Mucosa of rectum (tissue), 2 donors: ENCODE results near the gene WWTR1.

Experiments used
- H3K27ac ChIP-seq, 2 donors: one replicate each; pipeline ENCODE4 v1.7.0; 2013; ENCODE audit warnings: inconsistent platforms in 2 of 2, low read depth in 2 of 2, low read length in 2 of 2
- H3K27me3 ChIP-seq, 2 donors: one replicate each; pipeline ENCODE4 v1.7.0; 2013; ENCODE audit warnings: low read length in 2 of 2; ENCODE audit not compliant: control insufficient read depth in 2 of 2, insufficient read depth in 2 of 2
- H3K36me3 ChIP-seq, 2 donors: one replicate each; pipeline ENCODE4 v1.7.0; 2013; ENCODE audit warnings: low read length in 2 of 2; ENCODE audit not compliant: control insufficient read depth in 2 of 2, insufficient read depth in 2 of 2
- H3K4me1 ChIP-seq, 2 donors: one replicate each; pipeline ENCODE4 v1.7.0; 2013; ENCODE audit warnings: low read length in 2 of 2, mild to moderate bottlenecking in 1 of 2; ENCODE audit not compliant: control insufficient read depth in 2 of 2, insufficient read depth in 2 of 2
- H3K4me3 ChIP-seq, 2 donors: one replicate each; pipeline ENCODE4 v1.7.0; 2013; ENCODE audit warnings: low read length in 2 of 2
- H3K9ac ChIP-seq, 2 donors: one replicate each; pipeline ENCODE4 v1.7.0; 2013; ENCODE audit warnings: low read length in 2 of 2, low read depth in 1 of 2, mild to moderate bottlenecking in 1 of 2
- H3K9me3 ChIP-seq, 2 donors: one replicate each; pipeline ENCODE4 v1.7.0; 2013; ENCODE audit warnings: low read length in 2 of 2; ENCODE audit not compliant: control insufficient read depth in 2 of 2
- donor health status: healthy.
- donor health status: Normal muscosa, but diverticular disease.

Gene WWTR1

DNA sequence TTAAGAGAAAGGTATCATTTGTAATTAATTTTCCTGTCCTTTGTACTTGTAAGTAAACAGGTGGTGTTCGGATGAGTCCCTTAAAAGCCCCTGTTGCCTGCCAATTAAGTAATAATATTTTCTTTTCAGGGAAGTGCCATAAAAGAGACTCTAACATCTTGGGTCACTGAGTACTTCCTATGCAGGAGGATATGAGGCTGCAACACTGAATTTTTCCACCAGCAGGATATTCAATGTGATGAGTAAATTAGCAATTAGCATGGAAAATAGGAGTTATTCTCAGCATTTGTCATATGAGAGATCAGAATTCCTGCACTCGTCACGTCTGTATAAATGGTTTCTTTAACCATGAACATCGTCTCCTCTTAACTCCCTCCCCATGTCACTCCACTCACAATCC lies 45.4 kb downstream of the WWTR1 start:
- Histone ChIP-seq H3K27me3 (peaks cover 0 to 2% of the 10 kb centered on the region in 2 donors), H3K9ac (no peak overlapping the region), H3K4me3 (no peak overlapping the region), H3K27ac (no peak overlapping the region), H3K36me3 (no peaks in the 10 kb centered on the region), H3K9me3 (no peaks in the 10 kb centered on the region), H3K4me1 (peaks cover 0 to 8% of the 10 kb centered on the region in 2 donors)

DNA sequence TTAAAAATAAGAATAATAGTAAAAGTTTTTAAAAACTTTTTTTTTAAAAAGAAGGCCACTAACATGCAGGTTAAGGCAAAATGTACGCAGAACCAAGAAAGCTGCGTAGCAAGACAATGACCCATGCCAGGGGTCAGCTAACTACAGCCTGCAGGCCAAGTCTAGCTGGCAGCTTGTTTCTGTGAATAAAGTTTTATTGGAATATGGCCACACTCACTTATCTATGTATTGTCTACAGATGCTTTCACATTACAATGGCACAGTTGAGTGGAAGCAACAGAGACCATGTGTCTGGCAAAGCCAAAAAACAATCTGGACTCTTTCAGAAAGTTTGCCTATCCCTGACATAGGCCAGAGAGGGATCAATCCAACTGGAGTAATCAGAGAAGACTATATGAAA lies 46.7 kb downstream of the WWTR1 start:
- H3K27ac ChIP-seq = no peak overlapping the region
- H3K9me3 ChIP-seq = no peaks in the 10 kb centered on the region
- peaks cover 0 to 8% of the 10 kb centered on the region in 2 donors for H3K4me1 ChIP-seq

DNA sequence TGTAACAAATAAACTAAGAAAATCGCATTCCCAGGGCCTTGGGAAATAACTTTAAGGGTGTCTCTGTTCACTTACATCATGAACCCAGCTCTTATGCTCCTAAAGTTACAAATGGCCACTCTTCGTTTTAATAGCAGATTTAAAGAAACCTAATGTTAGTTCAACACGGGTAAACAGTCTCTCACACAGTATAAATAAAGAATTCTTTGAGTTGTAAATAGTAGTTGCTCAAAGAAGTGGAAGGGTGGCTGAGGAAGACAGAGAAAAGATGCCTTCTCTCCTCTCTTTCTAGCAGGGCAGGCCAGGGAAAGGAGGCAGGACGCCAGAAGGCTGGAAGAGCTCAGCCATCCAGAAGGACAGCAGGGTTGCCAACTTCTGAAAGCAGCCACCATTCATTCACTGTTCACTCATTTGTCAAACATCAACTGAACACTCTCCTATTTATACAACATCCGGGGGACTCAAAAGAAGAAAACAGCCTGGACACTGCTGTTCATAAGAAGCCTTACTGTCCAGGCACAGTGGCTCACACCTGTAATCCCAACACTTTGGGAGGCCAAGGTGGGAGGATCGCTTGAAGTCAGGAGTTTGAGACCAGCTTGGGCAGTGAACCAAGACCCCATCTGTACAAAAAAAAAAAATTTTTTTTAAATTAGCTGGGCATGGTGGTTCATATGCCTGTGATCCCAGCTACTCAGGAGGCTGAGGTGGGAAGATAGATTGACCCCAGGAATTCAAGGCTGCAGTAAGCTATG lies 47.3 kb downstream of the WWTR1 start:
- Histone ChIP-seq H3K36me3 (no peaks in the 10 kb centered on the region), H3K9ac (no peak overlapping the region), H3K4me1 (peaks cover 0 to 8% of the 10 kb centered on the region in 2 donors), H3K27me3 (peaks cover 0 to 2% of the 10 kb centered on the region in 2 donors), H3K4me3 (no peak overlapping the region), H3K27ac (no peak overlapping the region), H3K9me3 (no peaks in the 10 kb centered on the region)

More for the DNA sequence above, 46.7 kb downstream of the WWTR1 start:
- no peak overlapping the region for H3K4me3 ChIP-seq
- no peaks in the 10 kb centered on the region for H3K36me3 ChIP-seq
- peaks cover 0 to 2% of the 10 kb centered on the region in 2 donors for H3K27me3 ChIP-seq
- no peak overlapping the region for H3K9ac ChIP-seq

DNA sequence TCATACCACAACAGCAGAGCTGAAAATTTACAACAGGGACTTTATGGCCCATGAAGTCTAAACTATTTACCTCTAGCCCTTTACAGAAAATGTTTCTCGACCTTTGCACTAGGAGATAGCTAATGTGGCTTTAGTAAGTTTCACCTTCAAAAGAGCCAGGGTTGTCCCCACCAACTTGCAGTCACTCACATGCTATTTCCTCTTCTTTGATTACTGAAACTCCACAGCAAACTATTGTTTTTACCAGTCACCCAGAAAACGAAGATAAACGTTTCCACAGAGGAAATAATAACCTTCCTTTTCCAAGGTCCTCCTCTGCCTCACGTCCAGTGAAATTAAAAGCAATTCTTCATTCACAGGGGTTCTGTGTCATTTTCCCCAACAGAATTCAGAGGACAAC lies 48.2 kb downstream of the WWTR1 start:
- Histone ChIP-seq H3K9ac (no peak overlapping the region), H3K27ac (no peak overlapping the region), H3K27me3 (peaks cover 0 to 2% of the 10 kb centered on the region in 2 donors), H3K9me3 (no peaks in the 10 kb centered on the region), H3K36me3 (no peaks in the 10 kb centered on the region), H3K4me3 (no peak overlapping the region), H3K4me1 (peaks cover 3 to 8% of the 10 kb centered on the region in 2 donors)

DNA sequence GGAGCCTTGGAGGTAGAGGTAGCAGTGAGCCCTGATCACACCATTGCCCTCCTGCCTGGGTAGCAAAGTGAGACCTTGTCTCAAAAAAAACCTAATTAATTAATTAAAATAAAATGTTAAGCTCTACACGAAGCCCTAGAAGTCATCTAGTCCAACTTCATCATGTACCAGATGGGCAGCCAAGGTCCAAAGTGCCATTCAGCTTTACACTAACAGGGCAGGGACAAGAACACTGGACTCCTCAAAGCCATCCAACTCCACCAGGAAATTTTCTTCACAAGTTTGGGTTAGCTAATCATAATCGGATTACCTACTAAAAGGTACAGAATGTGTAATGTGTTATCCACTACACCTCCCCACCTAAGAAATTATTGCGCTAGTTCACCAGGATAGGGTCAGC lies 48.8 kb downstream of the WWTR1 start:
- peaks cover 5 to 8% of the 10 kb centered on the region in 2 donors for H3K4me1 ChIP-seq
- peaks cover 0 to 2% of the 10 kb centered on the region in 2 donors for H3K27me3 ChIP-seq
- no peak overlapping the region for H3K27ac ChIP-seq
- H3K36me3 ChIP-seq = no peaks in the 10 kb centered on the region
- no peak overlapping the region for H3K9ac ChIP-seq
- no peak overlapping the region for H3K4me3 ChIP-seq
- no peaks in the 10 kb centered on the region for H3K9me3 ChIP-seq

DNA sequence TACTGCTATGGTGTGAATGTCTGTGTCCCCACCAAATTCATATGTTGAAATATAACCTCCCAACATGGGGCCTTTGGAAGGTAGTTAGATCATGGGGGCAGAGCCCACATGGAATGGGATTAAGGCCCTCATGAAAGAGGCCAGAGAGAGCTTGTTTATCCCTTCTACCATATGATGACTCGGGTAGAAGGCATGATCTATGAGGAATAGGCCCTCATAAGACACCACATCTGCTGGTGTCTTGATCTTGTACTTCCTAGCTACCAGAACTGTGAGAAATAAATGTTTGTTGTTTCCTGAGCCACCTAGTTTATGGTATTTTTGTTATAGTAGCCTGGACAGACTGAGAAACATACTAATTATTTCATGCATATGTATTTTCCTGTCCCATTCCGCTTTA lies 51.9 kb downstream of the WWTR1 start:
- Histone ChIP-seq H3K27ac (no peak overlapping the region), H3K4me1 (peaks cover 5 to 8% of the 10 kb centered on the region in 2 donors), H3K36me3 (no peaks in the 10 kb centered on the region), H3K4me3 (no peak overlapping the region), H3K27me3 (no peaks in the 10 kb centered on the region), H3K9me3 (no peaks in the 10 kb centered on the region), H3K9ac (no peak overlapping the region)

DNA sequence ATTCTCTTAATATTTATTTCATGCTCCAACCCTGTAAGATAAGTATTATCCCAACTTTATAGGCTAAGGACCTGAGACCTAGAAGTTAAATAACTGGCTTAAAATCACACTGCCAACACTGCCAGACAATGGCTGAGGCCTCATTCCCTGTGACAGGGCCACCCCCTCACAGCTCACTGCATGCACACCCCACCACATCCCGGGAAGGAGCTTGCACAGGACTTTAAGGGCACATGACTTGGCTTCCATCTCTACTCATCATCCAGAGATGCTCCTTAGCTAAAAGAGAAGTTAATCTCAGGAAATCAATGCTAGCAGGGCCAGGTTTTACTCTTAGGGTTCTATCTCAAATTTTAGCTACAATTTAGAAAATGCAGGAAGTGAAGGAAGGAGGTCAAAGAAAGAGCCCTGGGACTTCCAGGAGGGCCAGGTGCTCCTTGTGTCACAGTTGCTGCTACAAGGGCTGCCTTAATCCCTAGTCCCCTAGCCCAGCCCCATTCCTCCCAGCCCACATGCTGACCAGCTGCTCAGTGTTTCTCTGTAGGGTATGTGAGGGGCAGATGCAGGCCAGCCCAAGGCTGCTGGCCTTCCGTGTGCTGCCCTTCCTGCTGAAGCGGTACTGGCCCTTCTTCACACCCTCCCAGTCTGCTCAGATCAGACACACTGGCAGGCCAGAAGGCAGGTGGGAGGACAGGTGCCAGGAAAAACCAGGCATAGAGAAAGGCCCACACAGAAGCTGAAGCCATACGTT lies 53.5 kb downstream of the WWTR1 start:
- Histone ChIP-seq H3K9ac (no peak overlapping the region), H3K27ac (peak overlapping the region in 1 of 2 donors; percentile 18), H3K4me1 (peaks cover 4 to 5% of the 10 kb centered on the region in 2 donors), H3K27me3 (no peaks in the 10 kb centered on the region), H3K36me3 (no peaks in the 10 kb centered on the region), H3K4me3 (no peak overlapping the region), H3K9me3 (no peaks in the 10 kb centered on the region)

DNA sequence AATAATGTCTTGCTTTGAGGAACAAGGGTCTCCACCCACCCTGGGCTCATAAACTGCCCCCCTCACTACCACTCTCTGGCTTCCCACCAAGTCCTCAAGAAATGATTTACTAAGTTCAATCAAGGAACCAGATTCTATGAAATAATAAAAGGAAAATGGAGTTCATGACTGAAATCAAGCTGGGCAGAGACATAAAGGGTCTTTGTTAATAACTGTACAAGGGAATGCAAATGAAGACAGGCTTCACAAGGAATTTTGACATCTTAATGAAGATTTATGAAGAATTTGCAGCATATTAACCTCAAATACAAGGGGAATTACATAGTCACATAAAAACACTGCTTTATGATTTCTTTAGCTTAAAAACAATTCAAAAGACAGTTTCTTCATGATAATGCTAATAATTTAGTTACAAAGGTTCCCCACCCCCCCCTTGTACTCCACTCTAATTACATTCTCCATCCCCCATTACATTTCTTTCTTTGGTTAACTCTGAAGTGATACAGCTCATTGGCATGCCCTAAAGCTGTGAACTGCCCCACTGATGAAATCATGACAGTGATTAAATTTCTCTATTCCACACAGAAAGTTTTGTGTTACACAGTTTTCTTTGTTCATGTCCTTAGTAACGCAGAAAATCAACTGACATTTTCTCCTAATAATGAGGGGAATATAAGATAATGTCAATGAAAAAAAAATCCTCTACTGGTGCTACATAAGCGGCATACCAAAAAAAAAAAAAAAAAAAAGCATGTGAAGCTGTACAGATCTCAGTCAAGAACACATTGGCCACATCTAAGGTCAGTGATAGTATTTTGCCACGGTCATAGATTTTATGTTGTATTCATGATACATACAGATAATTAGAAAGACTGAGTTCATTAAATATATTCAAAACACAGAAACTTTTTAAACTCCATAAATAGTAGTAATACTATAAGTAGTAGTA lies 54.4 kb downstream of the WWTR1 start:
- Histone ChIP-seq H3K36me3 (no peaks in the 10 kb centered on the region), H3K4me1 (peaks cover 0 to 5% of the 10 kb centered on the region in 2 donors), H3K9me3 (no peaks in the 10 kb centered on the region), H3K27me3 (no peaks in the 10 kb centered on the region), H3K9ac (no peak overlapping the region), H3K27ac (peak overlapping the region in 1 of 2 donors; percentile 6), H3K4me3 (no peak overlapping the region)

DNA sequence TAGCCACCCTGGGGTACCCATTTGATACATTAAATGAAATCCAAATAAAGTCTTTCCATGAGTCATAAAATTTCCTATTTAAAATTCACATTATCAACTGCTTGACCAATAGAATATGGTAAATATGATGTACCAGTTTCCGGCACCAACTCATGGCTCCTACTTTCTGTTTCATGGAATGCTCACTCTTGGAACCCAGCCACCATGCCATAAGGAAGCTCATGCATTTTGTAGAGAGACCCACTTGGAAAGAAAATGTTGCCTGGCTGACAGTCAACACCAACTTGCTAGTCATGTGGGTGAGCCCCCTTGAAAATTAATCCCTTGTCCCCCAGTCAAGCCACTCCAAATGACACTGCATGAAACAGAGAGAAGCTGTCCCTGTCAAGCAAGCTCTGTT lies 57.2 kb downstream of the WWTR1 start:
- Histone ChIP-seq H3K4me3 (no peak overlapping the region), H3K27ac (no peak overlapping the region)

More for the DNA sequence above, 57.2 kb downstream of the WWTR1 start:
- Histone ChIP-seq H3K9ac (no peak overlapping the region), H3K27me3 (no peaks in the 10 kb centered on the region), H3K4me1 (peaks cover 0 to 5% of the 10 kb centered on the region in 2 donors), H3K9me3 (no peaks in the 10 kb centered on the region), H3K36me3 (no peaks in the 10 kb centered on the region)
